Activated CD4-positive, CD25-positive, alpha-beta regulatory T cell treated with anti-CD3 and anti-CD28 coated beads, Interleukin-2, amount 50 U/mL, for 16 hours (primary cell): ENCODE data around the gene SNTG2.
"Not testable (repeated sequence)": the region's sequence is repeated elsewhere in the genome, so short reads cannot be mapped to it uniquely, and the experiment has no call there.

ENCODE experiments used
- DNase-seq: peaks from one replicate; pipeline ENCODE4 v3.0.0-alpha.2; 2020; ENCODE audit warnings: low read depth, low spot score

Gene SNTG2

GRCh38 chr2:1183300-1183699 lies 232.7 kb downstream of the SNTG2 start:
- no peak for DNase-seq

DNA sequence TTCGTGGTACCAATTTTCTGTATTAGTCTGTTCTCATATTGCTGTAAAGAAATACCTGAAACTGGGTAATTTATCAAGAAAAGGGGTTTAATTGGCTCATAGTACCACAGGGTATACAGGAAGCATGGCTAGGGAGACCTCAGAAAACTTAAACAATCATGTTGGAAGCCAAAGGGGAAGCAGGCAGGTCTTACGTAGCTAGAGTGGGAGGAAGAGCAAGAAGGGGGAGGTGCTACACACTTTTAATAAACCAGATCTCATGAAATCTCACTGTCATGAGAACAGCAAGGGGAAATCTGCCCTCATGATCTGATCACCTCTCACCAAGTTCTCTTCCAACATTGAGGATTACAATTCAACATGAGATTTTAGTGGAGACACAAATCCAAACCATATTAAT lies 235.8 kb downstream of the SNTG2 start:
- no peak for DNase-seq

GRCh38 chr2:1187189-1187588 lies 236.5 kb downstream of the SNTG2 start:
- DNase-seq, result no peak

DNA sequence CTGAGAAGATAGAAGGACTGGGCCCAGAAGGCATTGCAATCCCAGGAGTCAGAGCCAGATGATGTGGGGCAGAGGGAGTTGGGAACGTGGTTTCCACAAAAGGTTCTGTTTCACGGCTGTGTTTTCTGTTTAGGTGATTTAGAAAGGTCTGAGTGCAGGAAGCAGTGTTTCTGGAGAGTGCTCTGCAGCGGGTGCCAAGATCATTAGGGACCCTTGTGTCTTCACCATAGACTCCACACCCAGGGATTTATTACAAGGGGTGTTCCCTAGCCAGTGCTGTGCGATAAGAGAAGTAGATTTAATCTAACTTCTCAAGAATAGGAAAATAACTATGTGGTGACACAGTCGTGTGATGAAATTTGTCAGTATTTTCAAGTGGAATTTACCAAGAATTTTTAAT lies 241.5 kb downstream of the SNTG2 start:
- no peak for DNase-seq

- DNase-seq, result no peak
Measured at GRCh38 chr2:1193801-1194200, 243.2 kb downstream of the SNTG2 start.

- no peak for DNase-seq
Measured at GRCh38 chr2:1203772-1204171, 253.1 kb downstream of the SNTG2 start.

DNA sequence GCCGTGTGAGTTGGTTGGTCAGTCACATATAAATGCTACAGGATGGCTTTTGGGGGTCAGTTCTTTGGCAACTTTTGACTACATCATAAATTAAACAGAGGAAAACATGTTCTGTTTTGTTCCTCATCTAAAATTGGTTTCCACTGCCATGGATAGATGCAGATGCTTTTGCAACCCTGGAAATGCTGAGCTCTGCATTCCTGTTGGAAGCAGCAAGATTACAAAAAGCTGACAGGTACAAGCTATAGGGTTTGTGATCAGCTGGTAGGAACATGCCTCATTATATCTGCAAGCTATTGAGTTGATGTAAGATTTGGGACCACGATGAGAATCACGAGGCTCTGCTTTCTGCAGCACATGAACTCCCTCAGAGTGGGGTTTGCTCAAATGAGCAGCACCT lies 255.2 kb downstream of the SNTG2 start:
- DNase-seq, result no peak

- no peak for DNase-seq
Measured at GRCh38 chr2:1207962-1208510, 257.4 kb downstream of the SNTG2 start.

DNA sequence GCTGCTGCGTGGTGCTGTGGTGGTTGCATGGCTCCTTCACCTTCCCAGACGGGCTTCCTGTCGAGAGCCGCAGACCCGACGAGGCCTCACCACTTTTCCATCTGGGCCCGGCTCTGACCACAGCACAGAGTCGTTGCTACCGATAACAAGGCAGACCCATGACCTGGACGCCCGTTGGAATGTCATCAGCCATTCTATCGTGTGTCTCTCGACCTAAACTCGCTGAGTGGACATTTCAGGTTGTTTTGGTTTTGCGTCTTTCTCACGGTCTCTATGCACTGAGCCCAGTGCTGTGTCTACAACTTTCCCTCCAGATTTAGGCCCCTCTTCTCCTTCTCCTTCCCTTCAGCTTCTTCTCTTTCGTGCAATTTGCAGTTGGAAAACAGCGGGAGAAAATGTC lies 257.9 kb downstream of the SNTG2 start:
- DNase-seq, result no peak

DNA sequence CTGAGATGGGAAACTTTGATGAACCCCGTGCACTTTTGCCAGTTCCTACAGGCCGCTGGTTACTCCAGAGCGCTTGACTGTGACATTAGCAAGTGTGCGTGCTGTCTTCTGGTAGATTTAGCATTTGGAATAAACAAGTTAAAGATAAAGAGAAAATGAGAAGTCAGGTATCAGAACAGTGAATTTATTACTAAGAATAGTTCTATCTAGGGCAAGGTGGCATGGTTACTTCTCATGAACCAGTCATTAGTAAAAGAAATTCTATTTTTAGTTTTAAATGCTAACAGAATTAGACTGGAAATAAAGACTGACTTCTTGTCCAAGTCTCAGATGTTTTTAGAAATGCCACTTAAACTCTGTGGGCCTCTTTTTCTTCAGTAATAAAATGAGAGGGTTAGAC lies 258.6 kb downstream of the SNTG2 start:
- DNase-seq, result no peak

DNA sequence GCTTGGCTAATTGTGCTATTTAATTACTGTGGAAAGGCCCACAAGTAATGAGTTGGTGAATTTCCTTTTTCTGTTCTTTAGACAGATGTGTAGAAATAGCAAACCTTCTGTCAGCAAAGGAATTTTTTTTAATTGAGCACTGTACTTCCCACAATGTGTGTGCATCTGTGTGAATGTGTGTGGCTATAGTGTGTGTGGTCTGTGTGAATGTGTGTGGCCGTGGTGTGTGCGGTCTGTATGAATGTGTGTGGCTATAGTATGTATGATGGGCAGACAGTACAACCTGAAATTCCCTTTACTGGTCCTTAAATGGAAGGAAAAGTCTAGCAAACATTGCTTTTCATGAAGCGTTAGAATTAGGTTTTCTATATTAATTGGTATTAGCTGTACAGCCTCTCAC lies 259.1 kb downstream of the SNTG2 start:
- DNase-seq, result no peak

DNA sequence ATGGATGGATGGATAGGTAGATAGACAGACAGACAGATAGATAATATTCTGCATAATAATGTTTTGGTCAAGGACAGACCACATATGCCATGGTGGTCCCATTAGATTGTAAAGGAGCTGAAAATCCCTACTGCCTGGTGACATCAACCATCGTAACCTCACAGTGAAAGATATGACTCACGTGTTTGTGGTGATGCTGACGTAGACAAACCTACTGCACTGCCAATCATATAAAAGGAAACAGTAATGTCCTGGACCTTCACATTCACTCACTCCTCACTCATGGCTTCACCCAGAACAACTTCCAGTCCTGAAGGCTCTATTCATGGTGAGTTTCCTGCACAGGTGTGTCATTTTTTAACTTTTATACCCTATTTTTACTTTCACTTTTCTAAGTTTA lies 259.7 kb downstream of the SNTG2 start:
- no peak for DNase-seq

DNA sequence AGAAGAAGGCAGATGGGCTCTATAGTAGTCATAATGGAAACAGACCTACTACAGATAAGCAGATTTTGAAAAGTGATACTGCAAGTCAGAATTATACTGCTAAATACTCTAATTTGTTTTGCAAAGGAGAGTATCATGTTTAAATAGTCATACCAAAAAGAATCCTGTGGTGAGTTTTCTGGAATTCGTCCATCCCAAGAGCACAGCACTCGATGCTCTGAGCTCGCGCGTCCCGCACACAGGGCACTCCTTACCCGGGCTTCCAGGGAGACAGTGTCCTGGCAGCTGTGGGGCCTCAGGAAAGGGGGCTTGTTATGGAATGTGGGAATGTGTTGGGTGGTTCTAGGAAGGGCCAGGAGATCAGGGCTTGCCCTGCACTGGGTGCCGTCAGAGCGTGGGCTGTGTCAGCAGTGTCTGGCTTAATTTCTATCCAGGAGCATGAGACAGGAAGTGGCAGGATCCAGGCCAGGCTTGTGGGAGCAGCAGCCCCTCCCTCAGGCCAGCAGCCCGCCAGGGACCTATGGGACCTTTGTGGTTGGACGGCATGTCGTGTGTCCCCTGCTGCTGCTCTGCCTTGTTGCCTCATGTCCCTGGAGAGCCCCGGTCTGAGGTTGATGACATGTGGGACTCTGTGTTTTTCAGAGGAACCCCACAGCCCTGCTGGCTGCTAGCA lies 269.4 kb downstream of the SNTG2 start:
- no peak for DNase-seq

DNA sequence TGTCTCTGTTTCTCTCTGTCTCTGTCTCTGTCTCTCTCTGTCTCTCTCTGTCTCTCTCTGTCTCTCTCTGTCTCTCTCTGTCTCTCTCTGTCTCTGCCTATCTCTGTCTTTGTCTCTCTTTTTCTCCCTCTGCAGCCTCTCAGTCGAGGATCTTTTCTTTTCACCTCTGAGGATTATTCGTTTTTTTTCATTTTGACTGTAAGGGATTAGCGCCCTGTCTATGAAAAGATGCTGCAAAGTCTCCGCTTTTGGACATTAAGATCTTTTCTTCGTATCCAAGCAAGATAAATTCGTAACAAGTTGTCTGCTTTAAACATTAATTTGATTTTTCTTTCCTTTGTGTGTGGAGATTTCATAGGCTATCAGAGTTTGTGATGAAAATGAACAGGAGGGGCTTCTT lies 271.4 kb downstream of the SNTG2 start:
- DNase-seq, result no peak

- DNase-seq, result no peak
Measured at GRCh38 chr2:1223791-1224190, 273.1 kb downstream of the SNTG2 start.

GRCh38 chr2:1224901-1225300 lies 274.3 kb downstream of the SNTG2 start:
- DNase-seq, result no peak

GRCh38 chr2:1226766-1227165 lies 276.1 kb downstream of the SNTG2 start:
- no peak for DNase-seq

GRCh38 chr2:1227274-1227900 lies 276.7 kb downstream of the SNTG2 start:
- no peak for DNase-seq

GRCh38 chr2:1229596-1229995 lies 278.9 kb downstream of the SNTG2 start:
- DNase-seq, result not testable (repeated sequence)

- no peak for DNase-seq
Measured at GRCh38 chr2:1230155-1230893, 279.7 kb downstream of the SNTG2 start.

GRCh38 chr2:1231466-1232063 lies 280.9 kb downstream of the SNTG2 start:
- DNase-seq, result no peak

GRCh38 chr2:1233281-1233680 lies 282.6 kb downstream of the SNTG2 start:
- DNase-seq, result no peak
